Measurements from ENCODE around the gene HLF. TPM values are rescaled to one million over a fixed set of nuclear protein-coding genes. Genes with fewer than 3 reads are reported as not detected.

HLF gene
- polyA plus RNA-seq, 3 donors, result not detected

DNA sequence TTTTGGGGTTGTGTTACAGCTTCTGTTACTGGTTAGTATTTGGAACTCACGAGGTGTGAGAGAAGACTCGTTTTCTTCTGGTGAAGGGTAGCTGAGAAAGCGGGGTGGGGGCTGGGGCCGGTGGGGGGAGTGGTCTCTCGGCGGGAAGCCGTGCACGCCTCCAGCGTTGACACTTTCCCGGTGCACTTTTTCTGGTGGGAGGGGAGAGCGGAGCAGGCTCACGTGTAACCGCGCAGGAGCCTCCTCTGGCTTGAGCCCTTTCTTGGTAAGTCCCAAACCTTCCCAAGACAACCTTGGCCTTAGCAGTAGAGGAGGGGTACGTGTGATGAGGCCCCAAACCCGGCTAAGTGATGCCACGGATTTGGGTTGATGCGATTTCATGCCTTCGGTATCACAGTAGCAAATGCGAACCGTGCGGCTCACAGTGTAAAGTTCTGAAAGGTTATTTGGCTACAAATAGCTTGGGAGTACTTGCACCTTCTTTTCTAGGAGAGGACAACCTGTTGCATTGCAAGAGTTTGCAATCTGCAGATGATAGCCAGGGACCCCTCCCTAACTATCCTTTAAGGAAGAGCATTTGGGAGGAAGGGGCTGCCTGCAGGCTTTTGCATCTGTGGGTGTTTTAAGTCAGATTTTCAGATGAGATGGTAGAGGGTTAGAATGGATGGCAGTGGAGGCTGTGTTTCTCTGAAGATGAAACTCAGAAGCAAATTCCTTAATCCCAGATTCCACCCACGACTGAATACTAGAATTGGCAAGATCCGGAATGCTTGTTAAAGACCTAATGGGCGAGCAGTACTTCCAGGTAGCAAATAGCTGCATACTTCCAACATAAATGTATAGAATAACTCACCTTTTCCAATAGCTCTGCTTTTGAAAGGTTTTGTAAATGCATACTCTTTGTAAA lies 1.5 kb downstream of the HLF start:
- no peak overlapping the region for H3K4me3 ChIP-seq (replicated peaks in 1 of 3; ENCODE audit: low read depth in 2 of 3, low read length in 3 of 3)
- intact Hi-C loops (cut with micrococcal nuclease), result no loop called here
- H3K27me3 ChIP-seq (ENCODE audit: control insufficient read depth in 2 of 2, insufficient read depth in 2 of 2, low read length in 2 of 2), result peaks cover 85 to 87% of the 10 kb centered on the region in 2 donors
- no peak overlapping the region for H3K9ac ChIP-seq (ENCODE audit: insufficient read depth, low read length, poor library complexity, severe bottlenecking)
- Mint-ChIP-seq H3K36me3 (peaks cover 6 to 10% of the 10 kb centered on the region in 2 donors), H3K27me3 (ENCODE audit: low read depth in 3 of 3) (peaks cover 72 to 94% (median 77%) of the 10 kb centered on the region in 3 donors), H3K9me3 (peaks cover 3 to 39% (median 33%) of the 10 kb centered on the region in 7 donors), H3K4me3 (peak overlapping the region; percentile 29 to 76), H3K4me1 (peaks cover 21% of the 10 kb centered on the region), H3K27ac (no peak overlapping the region)
- DNase-seq, result no peak
- no peaks in the 10 kb centered on the region for H3K36me3 ChIP-seq (replicated peaks in 1 of 2; ENCODE audit: control insufficient read depth in 1 of 2, insufficient read depth in 2 of 2, low read length in 2 of 2)
- no peak overlapping the region for H3K27ac ChIP-seq (ENCODE audit: low read depth in 1 of 2, low read length in 2 of 2)
- H2AFZ ChIP-seq (ENCODE audit: insufficient read depth, low read depth, low read length, poor library complexity, severe bottlenecking), result no peak overlapping the region
- WGBS (ENCODE audit: insufficient coverage), result 5% methylated on average over 13 of the region's 25 CpGs
- H3K4me2 ChIP-seq (replicated peaks; ENCODE audit: extremely low read depth, low read length, poor library complexity, severe bottlenecking), result no peak overlapping the region
- H3K79me2 ChIP-seq (ENCODE audit: insufficient read depth, low read length), result no peaks in the 10 kb centered on the region
- TF ChIP-seq, protein P1, sequence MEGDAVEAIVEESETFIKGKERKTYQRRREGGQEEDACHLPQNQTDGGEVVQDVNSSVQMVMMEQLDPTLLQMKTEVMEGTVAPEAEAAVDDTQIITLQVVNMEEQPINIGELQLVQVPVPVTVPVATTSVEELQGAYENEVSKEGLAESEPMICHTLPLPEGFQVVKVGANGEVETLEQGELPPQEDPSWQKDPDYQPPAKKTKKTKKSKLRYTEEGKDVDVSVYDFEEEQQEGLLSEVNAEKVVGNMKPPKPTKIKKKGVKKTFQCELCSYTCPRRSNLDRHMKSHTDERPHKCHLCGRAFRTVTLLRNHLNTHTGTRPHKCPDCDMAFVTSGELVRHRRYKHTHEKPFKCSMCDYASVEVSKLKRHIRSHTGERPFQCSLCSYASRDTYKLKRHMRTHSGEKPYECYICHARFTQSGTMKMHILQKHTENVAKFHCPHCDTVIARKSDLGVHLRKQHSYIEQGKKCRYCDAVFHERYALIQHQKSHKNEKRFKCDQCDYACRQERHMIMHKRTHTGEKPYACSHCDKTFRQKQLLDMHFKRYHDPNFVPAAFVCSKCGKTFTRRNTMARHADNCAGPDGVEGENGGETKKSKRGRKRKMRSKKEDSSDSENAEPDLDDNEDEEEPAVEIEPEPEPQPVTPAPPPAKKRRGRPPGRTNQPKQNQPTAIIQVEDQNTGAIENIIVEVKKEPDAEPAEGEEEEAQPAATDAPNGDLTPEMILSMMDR (IDR thresholded peaks at IDR 0.05), result no peak
- H3K9me3 ChIP-seq (replicated peaks in 1 of 2; ENCODE audit: control insufficient read depth in 1 of 2, insufficient read depth in 1 of 2, low read length in 2 of 2), result peaks cover 9 to 52% of the 10 kb centered on the region in 2 donors
- H3K4me1 ChIP-seq (ENCODE audit: control insufficient read depth in 1 of 2, insufficient read depth in 2 of 2, low read length in 2 of 2), result peaks cover 17 to 23% of the 10 kb centered on the region in 2 donors
- no peaks in the 10 kb centered on the region for H4K20me1 ChIP-seq (ENCODE audit: insufficient read depth, low read length)

DNA sequence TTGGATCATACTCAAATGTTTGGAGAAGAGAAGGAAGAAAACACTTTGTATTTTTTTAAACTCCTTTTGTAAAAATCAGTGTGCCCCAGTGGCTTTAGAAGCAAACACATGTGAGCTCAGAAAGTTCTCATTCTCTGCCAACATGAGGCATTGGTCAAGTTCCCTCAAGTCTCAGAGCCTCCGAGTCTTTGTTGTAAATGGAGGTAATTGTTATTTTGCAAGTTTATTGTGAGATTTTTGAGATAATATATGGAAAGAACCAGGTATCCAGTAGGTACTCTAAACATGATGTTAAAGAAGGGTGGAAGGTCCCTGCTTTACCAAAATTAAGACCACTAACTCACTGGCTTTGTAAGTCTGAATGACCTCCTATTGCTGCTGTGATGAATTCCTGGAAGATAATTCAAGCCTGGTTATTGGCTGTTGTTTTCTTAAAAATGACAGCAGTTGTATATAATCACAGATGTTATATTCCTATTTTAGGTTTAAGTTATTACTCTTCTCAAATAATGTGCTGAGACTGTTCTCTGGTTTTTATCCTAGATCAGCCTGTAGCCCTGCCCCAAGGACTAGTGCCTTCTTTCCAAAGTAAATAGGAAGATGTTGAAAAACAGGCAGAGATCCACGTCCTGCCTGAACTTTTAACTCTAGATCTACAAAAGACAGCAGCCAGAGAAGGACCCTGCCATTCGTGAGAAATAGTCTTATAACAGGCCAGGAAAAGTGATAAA lies 2.4 kb downstream of the HLF start:
- Histone ChIP-seq H3K9ac (ENCODE audit: insufficient read depth, low read length, poor library complexity, severe bottlenecking) (no peak overlapping the region), H3K4me2 (replicated peaks; ENCODE audit: extremely low read depth, low read length, poor library complexity, severe bottlenecking) (no peak overlapping the region), H3K9me3 (replicated peaks in 1 of 2; ENCODE audit: control insufficient read depth in 1 of 2, insufficient read depth in 1 of 2, low read length in 2 of 2) (peaks cover 9 to 52% of the 10 kb centered on the region in 2 donors), H4K20me1 (ENCODE audit: insufficient read depth, low read length) (no peaks in the 10 kb centered on the region), H3K4me1 (ENCODE audit: control insufficient read depth in 1 of 2, insufficient read depth in 2 of 2, low read length in 2 of 2) (peaks cover 17 to 23% of the 10 kb centered on the region in 2 donors), H3K79me2 (ENCODE audit: insufficient read depth, low read length) (no peaks in the 10 kb centered on the region), H3K36me3 (replicated peaks in 1 of 2; ENCODE audit: control insufficient read depth in 1 of 2, insufficient read depth in 2 of 2, low read length in 2 of 2) (no peaks in the 10 kb centered on the region), H3K4me3 (replicated peaks in 1 of 3; ENCODE audit: low read depth in 2 of 3, low read length in 3 of 3) (no peak overlapping the region), H3K27ac (ENCODE audit: low read depth in 1 of 2, low read length in 2 of 2) (no peak overlapping the region), H2AFZ (ENCODE audit: insufficient read depth, low read depth, low read length, poor library complexity, severe bottlenecking) (no peak overlapping the region), H3K27me3 (ENCODE audit: control insufficient read depth in 2 of 2, insufficient read depth in 2 of 2, low read length in 2 of 2) (peaks cover 83 to 90% of the 10 kb centered on the region in 2 donors)
- TF ChIP-seq, protein P1 (IDR thresholded peaks at IDR 0.05), result no peak
- Mint-ChIP-seq H3K9me3 (peaks cover 3 to 35% (median 30%) of the 10 kb centered on the region in 7 donors), H3K4me1 (peaks cover 21% of the 10 kb centered on the region), H3K36me3 (peaks cover 6 to 10% of the 10 kb centered on the region in 2 donors), H3K27ac (no peak overlapping the region), H3K27me3 (ENCODE audit: low read depth in 3 of 3) (peaks cover 78 to 95% (median 84%) of the 10 kb centered on the region in 3 donors), H3K4me3 (peak overlapping the region in 1 of 2 donors; percentile 76)
- DNase-seq, result no peak
- 33% methylated on average over 1 of the region's 3 CpGs for WGBS (ENCODE audit: insufficient coverage)
- intact Hi-C loops (cut with micrococcal nuclease), result no loop called here

All from CD14-positive monocyte (primary cell).